ENCODE data around the gene HES1. TPM values are rescaled to one million over a fixed set of nuclear protein-coding genes. Genes with fewer than 3 reads are reported as not detected.

The HES1 gene
- total and polyA plus RNA-seq, 2 experiments from 2014 or later = 10.3 to 13.8 TPM

DNA sequence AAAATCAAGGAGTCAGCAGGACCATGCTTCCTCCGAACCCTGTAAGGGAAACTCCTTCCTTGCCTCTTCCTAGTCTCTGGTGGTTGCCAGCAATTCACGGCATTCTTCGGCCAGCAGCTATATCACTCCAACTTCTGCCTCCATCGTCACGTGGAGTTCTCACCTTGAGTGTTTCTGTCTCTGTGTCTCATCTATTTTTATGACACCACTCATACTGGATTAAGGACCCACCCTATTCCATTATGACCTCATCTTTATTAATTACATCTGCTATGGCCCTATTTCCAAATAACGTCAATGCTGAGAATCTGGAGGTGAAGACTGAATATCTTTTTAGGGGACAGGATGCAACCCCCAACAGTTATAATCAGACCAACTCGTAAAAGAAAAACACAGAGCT is 21.8 kb upstream of the HES1 start:
- H3K4me3 ChIP-seq = no peak overlapping the region
- H3K4me2 ChIP-seq (ENCODE audit: unreplicated experiment) = no peak overlapping the region
- H3K9me3 ChIP-seq (ENCODE audit: low read depth) = no peaks in the 10 kb centered on the region
- 73 to 80% methylated on average over 7 of the region's 7 CpGs for WGBS, 2 experiments (ENCODE audit: low coverage in 1 of 2, low lambda C conversion rate in 2 of 2, missing lambda C conversion rate in 2 of 2)
- TF ChIP-seq EZH2 (IDR thresholded peaks at IDR 0.05; ENCODE audit: insufficient read depth, poor library complexity, severe bottlenecking) (no peak), EZH2phosphoT487 (IDR thresholded peaks at IDR 0.05; ENCODE audit: insufficient read depth, low read depth) (no peak)
- peaks cover 7% of the 10 kb centered on the region for H3K27me3 ChIP-seq (replicated peaks; ENCODE audit: insufficient read depth)
- H2AFZ ChIP-seq = no peak overlapping the region
- DNase-seq = no peak
- in situ Hi-C loops (cut with MboI) = no loop called here
- no peak overlapping the region for H3K27ac ChIP-seq
- H3F3A ChIP-seq (ENCODE audit: insufficient read depth) = no peaks in the 10 kb centered on the region
- no peaks in the 10 kb centered on the region for H3K9me2 ChIP-seq (ENCODE audit: insufficient read depth)
- no peaks in the 10 kb centered on the region for H3K4me1 ChIP-seq (ENCODE audit: insufficient read depth)
- no peaks in the 10 kb centered on the region for H4K20me1 ChIP-seq (ENCODE audit: insufficient read depth)
- H3K79me2 ChIP-seq (ENCODE audit: insufficient read depth) = no peaks in the 10 kb centered on the region
- no peak overlapping the region for H3K9ac ChIP-seq
- H3K36me3 ChIP-seq (ENCODE audit: low read depth) = no peaks in the 10 kb centered on the region

DNA sequence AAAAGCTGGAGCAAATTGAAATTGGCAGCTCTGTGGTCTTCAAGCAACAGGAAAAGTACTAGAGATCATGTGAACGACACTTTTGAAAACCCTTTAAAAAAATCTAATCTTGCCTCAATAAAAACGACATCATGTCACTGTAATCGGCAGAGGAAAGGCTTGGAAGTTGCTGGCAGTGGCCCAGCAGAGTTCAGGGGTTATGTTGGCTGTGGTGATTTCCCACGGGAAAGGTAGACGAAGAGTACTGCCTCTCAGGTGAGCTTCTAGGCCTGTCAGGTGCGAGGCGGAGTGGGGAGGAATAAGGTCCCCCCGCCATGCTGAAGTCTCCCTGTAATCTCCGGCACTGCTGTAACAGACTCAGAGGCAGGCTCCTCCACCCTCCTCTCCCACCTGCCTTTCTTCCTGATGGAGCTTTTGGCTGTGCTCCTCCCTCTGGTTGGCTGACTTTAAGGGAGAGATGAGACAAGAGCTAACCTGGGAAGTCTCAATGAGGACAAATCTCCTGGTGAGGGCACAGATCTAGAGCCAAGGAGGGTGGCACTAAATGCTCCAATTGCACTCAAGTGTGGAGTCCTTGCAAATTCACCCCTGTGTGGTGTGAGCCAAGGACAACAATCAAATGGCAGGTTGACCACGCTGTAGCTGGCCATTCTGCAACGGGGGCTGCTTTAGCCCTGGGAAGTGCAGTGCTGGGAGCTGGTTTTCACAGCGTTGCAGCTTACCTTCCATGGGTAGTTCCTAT is 18.7 kb upstream of the HES1 start:
- in situ Hi-C loops (cut with MboI) = no loop called here
- peaks cover 22% of the 10 kb centered on the region for H3K27me3 ChIP-seq (replicated peaks; ENCODE audit: insufficient read depth)
- H3K79me2 ChIP-seq (ENCODE audit: insufficient read depth) = no peaks in the 10 kb centered on the region

DNA sequence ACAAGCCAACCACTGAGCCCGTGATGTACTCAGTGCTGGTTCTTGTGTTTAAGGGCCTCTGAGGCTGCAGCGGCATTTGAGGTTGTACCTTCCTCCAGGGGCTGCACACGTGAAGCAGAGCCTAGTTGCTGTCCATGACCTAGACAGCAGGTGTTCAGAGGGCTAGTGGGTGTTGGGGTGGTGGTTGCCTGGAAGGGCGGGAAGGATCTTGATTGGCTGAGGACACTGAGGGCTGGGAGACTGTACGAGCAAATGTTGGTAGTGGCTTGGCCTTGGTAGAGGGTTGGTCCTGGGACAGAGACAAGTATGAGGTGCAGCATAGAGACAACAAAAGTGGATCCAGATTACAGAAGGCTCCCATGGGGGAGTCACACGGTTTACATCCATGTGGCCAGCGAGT is 17.0 kb upstream of the HES1 start:
- H3K4me1 ChIP-seq (ENCODE audit: insufficient read depth) = no peaks in the 10 kb centered on the region
- 71 to 78% methylated on average over 7 of the region's 7 CpGs for WGBS, 2 experiments (ENCODE audit: low coverage in 1 of 2, low lambda C conversion rate in 2 of 2, missing lambda C conversion rate in 2 of 2)
- H3F3A ChIP-seq (ENCODE audit: insufficient read depth) = no peaks in the 10 kb centered on the region
- no peaks in the 10 kb centered on the region for H3K9me3 ChIP-seq (ENCODE audit: low read depth)
- no peak for DNase-seq
- H4K20me1 ChIP-seq (ENCODE audit: insufficient read depth) = no peaks in the 10 kb centered on the region
- TF ChIP-seq EZH2 (IDR thresholded peaks at IDR 0.05; ENCODE audit: insufficient read depth, poor library complexity, severe bottlenecking) = no peak
- no peak for TF ChIP-seq EZH2phosphoT487 (IDR thresholded peaks at IDR 0.05; ENCODE audit: insufficient read depth, low read depth)
- H3K4me2 ChIP-seq (ENCODE audit: unreplicated experiment) = no peak overlapping the region
- H3K36me3 ChIP-seq (ENCODE audit: low read depth) = no peaks in the 10 kb centered on the region
- no peak overlapping the region for H3K9ac ChIP-seq
- H2AFZ ChIP-seq = no peak overlapping the region
- in situ Hi-C loops (cut with MboI) = no loop called here
- no peak overlapping the region for H3K4me3 ChIP-seq
- no peak overlapping the region for H3K27ac ChIP-seq
- no peaks in the 10 kb centered on the region for H3K79me2 ChIP-seq (ENCODE audit: insufficient read depth)
- peaks cover 22% of the 10 kb centered on the region for H3K27me3 ChIP-seq (replicated peaks; ENCODE audit: insufficient read depth)
- no peaks in the 10 kb centered on the region for H3K9me2 ChIP-seq (ENCODE audit: insufficient read depth)

More for the DNA sequence above, 18.7 kb upstream of the HES1 start:
- H4K20me1 ChIP-seq (ENCODE audit: insufficient read depth) = no peaks in the 10 kb centered on the region
- no peak overlapping the region for H3K9ac ChIP-seq
- TF ChIP-seq EZH2phosphoT487 (IDR thresholded peaks at IDR 0.05; ENCODE audit: insufficient read depth, low read depth) = no peak
- no peaks in the 10 kb centered on the region for H3K4me1 ChIP-seq (ENCODE audit: insufficient read depth)
- no peak overlapping the region for H3K27ac ChIP-seq
- no peaks in the 10 kb centered on the region for H3K9me2 ChIP-seq (ENCODE audit: insufficient read depth)
- no peak overlapping the region for H3K4me3 ChIP-seq
- H3K9me3 ChIP-seq (ENCODE audit: low read depth) = no peaks in the 10 kb centered on the region
- no peaks in the 10 kb centered on the region for H3K36me3 ChIP-seq (ENCODE audit: low read depth)
- no peak overlapping the region for H3K4me2 ChIP-seq (ENCODE audit: unreplicated experiment)
- no peak for DNase-seq
- 62 to 63% methylated on average over 12 of the region's 12 CpGs for WGBS, 2 experiments (ENCODE audit: low coverage in 1 of 2, low lambda C conversion rate in 2 of 2, missing lambda C conversion rate in 2 of 2)
- H2AFZ ChIP-seq = no peak overlapping the region
- no peaks in the 10 kb centered on the region for H3F3A ChIP-seq (ENCODE audit: insufficient read depth)

DNA sequence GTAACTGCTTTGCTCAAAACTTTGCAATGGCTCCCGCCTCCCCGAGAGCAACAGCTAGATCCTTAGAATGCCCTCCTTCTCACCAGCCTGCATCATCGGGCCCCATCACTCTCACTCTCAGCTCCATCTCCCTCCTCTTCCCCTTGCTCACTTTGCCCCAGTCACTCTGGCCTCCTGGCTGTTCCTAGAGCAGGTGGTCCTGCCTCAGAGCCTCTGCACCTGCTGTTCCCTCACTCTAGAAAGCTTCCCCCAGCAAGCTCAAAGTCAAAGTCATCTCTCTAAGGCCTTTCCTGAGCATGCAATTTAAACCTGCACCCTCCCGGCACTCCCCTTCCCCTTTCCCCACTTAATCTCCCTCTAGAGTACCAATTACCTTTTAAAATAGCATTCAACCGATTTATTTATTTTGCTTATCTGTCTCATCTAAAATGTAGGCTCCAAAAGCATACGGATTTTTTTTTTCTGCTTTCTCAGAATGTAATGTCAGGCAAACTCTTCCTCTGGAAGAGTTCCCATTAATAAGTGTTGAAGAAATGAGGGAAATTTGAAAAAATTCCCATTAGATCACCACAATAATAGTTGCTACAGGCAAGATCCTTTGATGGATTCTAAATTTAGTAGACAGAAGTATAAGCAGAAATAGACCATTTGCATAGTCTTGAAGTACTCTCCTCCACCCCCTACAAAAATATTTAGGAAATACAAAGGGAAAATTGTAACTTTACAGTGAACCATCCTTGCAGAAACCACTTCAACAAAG is 15.9 kb upstream of the HES1 start:
- DNase-seq = no peak
- no peaks in the 10 kb centered on the region for H4K20me1 ChIP-seq (ENCODE audit: insufficient read depth)
- H3K4me2 ChIP-seq (ENCODE audit: unreplicated experiment) = no peak overlapping the region
- no peaks in the 10 kb centered on the region for H3K4me1 ChIP-seq (ENCODE audit: insufficient read depth)
- H3K9me3 ChIP-seq (ENCODE audit: low read depth) = no peaks in the 10 kb centered on the region
- H3K79me2 ChIP-seq (ENCODE audit: insufficient read depth) = no peaks in the 10 kb centered on the region
- no peaks in the 10 kb centered on the region for H3K9me2 ChIP-seq (ENCODE audit: insufficient read depth)
- peaks cover 22% of the 10 kb centered on the region for H3K27me3 ChIP-seq (replicated peaks; ENCODE audit: insufficient read depth)
- no peak overlapping the region for H3K9ac ChIP-seq
- in situ Hi-C loops (cut with MboI) = no loop called here
- WGBS, 2 experiments (ENCODE audit: low coverage in 1 of 2, low lambda C conversion rate in 2 of 2, missing lambda C conversion rate in 2 of 2) = 63 to 70% methylated on average over 6 of the region's 6 CpGs
- H3F3A ChIP-seq (ENCODE audit: insufficient read depth) = no peaks in the 10 kb centered on the region
- no peak overlapping the region for H3K4me3 ChIP-seq
- H2AFZ ChIP-seq = no peak overlapping the region
- no peak overlapping the region for H3K27ac ChIP-seq
- TF ChIP-seq EZH2phosphoT487 (IDR thresholded peaks at IDR 0.05; ENCODE audit: insufficient read depth, low read depth) (no peak), EZH2 (IDR thresholded peaks at IDR 0.05; ENCODE audit: insufficient read depth, poor library complexity, severe bottlenecking) (no peak)
- H3K36me3 ChIP-seq (ENCODE audit: low read depth) = no peaks in the 10 kb centered on the region

Data from GM23248 (cell line).